ENCODE data around the gene HPSE.
"Not testable (repeated sequence)": the region's sequence is repeated elsewhere in the genome, so short reads cannot be mapped to it uniquely, and the experiment has no call there.

GRCh38 chr4:83325306-83325705, 9.3 kb downstream of the HPSE start:
- not testable (repeated sequence) for TF ChIP-seq CTCF (IDR thresholded peaks at IDR 0.05; ENCODE audit: poor library complexity); EZH2 (IDR thresholded peaks at IDR 0.05; ENCODE audit: borderline replicate concordance)

Data from hepatocyte (in vitro differentiated cells).